Activated CD4-positive, CD25-positive, alpha-beta regulatory T cell (primary cell): ENCODE results near the gene SDCCAG8.
A peak's percentile ranks its signal among the peaks of the same experiment; 100 is the strongest.

Experiments used
- DNase-seq, 4 experiments: peaks; one replicate each; lab custom pipeline; 2025; lab: John Stamatoyannopoulos, UW

The SDCCAG8 gene

DNA sequence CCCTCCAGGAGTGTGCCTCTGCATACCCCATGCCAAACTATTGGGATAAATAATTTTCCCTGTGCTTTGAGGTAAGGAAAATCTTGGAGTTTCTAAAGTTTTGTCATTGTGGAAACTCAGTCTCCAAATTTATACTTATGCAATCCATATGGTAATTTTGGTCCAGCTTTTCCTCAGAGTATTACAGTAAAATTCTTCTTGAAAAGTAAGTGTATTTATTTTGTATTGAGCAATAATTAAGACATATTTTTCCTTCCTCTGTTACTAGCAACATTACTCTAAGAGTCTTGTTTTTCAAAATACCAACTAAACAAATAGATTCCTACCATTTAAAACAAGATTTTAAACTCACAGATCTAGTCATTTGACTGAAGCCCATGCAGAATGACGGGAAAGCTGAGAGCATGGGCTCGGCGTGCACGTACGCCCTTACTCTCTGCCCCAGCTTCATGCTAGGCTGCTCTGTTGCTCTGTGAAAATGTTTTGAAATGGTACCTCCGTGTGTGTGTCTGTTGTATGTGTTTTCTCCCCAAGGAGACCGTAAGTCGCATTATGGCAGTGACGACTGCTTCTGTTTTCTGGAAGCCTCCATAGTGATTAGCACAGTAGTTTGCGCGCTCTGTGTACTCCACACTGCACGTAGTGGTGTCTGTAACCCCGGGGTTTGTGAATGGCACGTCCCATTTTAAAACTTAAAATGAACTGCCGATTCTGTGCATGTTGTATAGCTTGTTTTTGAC, 165.3 kb downstream of the SDCCAG8 start:
- DNase-seq = no peak

DNA sequence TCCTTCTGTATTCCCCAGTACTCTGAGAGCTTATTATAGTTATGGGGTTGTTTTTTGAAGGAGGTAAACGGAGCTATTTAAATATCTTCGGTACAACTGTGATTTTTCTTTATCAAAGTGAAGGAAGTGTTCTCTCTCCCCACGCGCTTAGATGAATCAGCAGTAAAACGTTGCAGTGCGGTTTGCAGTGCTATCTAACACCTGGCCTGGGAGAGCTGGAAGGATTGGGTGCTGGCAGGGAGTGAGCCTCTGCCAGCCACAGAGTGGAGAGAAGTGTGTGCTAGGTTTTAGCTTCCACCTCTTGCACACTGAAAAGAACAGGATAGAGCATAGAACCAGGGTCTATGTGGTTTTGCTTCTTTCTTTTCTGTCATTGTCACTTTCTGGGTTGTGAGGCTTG, 165.9 kb downstream of the SDCCAG8 start:
- DNase-seq = peak in 1 of 4 experiments; percentile 4

DNA sequence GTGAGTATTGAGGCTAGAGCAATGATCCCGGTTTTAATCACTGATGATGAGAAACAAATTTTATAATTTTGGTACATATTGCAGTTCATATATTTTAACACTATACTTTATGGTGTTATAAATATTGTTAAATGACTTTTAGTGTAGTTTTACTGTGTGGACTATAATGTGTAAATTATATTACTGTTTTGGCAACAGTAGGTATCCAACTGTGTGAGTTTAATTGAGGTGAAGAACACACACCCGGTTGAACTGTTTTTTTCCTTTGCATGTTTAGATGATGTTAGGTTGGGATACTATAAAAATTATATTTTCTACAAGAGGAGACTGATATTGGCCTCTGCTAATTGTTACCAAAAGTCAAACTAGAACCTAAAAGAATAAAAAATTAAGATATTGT, 166.5 kb downstream of the SDCCAG8 start:
- DNase-seq = no peak

DNA sequence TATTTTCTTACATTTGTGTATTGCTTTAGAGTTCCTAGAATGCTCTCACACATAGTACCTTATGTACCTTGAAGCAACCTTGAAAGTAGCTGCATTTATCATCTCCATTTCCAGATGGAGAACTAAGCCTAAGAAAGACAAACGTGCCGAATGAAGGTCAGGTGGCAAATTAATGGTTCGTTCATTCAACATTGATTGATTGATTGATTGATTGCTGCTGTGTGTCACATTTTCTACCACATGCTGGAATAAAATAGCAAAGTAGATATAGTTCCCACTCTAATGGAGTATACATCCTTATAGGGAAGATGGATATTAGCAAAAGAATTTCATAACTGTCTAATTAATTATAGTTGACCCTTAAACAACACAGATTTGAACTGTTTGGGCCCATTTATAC, 172.2 kb downstream of the SDCCAG8 start:
- no peak for DNase-seq

DNA sequence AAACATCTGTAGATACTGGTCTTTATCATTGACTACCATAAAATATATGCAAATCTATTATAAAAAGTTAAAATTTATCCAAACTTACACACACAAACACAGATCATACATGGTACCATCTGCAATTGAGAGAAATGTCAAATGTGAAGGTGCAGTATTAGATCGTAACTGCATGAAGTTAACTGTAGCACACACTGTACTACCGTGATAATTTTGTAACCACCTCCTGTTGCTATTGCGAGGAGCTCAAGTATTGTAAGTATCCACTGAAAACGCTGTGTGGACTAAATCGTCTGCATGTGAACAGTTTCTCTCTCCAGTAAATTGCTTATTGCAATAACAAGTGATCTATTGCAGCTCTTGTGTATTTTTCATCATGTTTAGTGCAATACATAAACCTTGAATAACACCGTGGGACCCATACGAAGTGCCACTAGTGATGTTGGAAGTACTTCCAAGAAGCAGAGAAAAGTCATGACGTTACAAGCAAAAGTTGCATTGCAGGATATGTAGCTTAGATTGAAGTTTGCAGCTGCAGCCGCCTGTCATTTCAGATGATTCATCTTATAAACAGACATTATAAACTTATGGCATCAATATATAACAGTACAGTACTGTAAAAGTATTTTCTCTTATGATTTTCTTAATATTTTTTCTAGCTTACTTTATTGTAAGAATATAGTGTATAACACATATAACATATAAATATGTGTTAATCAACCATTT, 172.9 kb downstream of the SDCCAG8 start:
- no peak for DNase-seq

DNA sequence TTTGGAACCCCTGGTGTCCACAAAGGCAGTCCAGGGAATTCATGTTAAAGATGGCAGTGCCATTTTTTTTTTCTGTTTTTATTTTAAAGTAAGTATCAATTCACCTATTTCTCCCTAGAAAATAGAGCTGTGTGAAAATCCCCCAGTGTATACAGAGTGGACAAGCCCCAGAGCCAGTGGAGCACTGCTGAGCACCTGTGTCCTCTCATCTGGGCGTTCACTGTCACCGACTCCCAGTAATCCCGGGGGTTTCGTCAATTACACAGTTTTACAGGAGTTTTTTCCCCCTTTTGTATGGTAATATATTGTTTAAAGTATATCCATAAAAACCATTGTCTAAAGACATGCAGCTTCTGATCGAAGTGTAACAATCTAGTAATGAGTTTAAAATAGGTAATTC, 175.8 kb downstream of the SDCCAG8 start:
- no peak for DNase-seq

DNA sequence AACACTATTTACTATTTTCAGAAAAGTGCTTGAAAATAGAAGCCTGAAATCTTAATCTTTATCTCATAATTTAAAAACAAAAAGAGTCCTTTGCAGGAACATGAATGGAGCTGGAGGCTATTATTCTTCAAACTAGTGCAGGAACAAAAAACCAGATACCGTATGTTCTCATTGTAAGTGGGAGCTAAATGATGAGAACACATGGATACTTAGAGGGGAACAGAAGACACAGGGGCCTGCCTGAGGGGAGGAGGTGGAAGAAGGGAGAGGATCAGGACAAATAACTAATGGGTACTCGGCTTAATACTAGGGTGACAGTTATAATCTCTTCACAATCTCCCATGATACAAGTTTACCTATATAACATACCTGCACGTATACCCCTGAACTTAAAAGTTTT, 176.3 kb downstream of the SDCCAG8 start:
- no peak for DNase-seq

DNA sequence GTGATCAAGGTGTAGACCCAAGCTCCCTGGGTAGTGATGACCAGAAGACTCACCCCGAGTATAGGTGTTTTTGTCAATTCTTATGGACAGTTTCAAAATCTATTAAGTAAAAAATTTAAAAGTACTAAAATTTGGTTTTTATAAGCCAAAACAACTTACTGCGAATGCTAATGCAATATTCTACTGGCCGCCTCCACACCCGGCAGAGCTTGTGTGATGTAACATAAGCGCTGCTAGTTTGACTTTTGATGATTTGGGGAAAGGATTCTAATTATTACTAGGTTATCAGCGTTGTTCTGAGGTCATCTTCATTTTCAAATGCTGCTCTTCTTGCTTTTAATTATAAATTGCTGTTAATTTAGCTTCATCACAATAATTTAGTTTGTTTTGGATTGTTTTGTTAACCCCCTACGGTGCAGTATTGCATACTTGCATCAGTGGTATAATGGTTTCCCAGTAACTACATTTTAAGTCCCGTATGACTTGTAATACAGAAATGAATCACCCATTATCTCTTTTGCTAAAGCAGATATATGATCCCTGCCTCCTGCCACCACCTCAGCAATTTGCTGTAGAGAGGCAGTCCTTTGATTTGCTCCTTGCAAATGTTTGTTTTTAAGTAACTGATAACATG, 178.0 kb downstream of the SDCCAG8 start:
- no peak for DNase-seq

DNA sequence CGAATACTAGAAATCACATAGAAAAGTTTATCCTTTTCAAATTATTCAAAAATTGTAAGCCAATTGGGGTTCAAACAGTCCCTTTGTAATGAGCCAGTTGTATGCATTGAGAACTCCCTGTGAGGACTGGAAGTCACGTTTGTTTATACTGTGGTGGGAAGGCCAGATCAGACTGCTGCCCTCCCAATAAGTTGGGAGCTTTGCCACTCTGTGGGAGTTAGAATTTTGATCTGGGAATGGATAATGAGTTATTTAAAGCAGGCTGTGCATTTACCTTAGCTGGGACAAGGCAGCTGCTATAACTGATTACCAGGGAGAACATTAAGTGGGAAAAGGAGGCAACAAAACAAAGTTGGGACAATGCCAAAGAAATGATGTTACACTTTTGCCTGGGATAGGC, 178.8 kb downstream of the SDCCAG8 start:
- no peak for DNase-seq

DNA sequence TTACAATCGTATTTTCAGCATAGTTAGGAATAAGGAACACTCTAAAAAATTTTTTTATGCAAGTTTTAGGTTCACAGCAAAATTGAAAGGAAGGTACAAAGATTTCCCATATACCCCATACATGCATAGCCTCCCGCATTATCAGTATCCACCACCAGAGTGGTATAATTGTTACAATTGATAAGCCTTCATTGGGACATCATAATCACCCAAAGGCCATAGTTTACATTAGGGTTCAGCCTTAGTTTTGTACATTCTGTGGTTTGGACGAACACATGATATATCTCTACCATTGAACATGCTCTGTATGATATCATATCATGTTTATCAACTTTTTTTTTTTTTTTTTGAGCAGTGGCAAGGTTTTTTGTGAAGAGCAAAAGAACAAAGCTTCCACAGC, 180.0 kb downstream of the SDCCAG8 start:
- DNase-seq = no peak

DNA sequence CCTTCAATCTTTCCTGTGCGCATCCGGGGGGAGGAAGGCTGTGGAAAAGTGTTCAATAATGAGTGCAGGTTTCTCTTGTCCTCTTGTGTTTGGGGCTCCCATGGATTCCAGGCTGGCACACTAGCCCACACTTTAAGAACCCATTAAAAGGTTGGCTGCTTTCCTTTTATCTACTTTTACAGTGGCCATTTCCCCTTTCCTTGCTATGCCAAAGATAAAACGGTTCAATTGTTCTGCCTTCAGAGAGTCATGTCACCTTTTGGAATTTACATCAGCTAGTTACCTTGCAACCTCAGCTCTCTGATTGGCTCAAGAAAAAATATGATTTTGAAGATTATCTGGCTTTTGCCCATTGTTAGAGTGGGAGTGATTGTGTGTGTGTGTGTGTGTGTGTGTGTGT, 182.3 kb downstream of the SDCCAG8 start:
- DNase-seq = no peak

DNA sequence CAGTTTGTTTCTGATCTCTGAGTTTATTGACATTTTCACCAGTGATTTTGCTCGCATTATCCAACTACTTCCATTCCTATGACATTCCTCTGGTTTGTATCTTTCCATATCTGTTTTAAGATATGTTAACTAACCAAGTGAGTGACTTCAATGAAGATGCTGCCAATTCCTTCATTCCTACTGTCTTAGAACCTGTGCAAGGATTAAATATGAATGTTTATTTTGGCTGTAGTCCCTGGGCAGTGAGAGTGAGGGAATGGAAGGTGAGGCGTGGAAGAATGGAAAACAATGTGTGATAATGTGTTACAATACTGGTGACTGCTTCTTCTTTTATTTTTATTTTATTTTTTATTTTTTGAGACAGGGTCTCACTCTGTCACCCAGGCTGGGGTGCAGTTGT, 183.0 kb downstream of the SDCCAG8 start:
- DNase-seq = no peak

DNA sequence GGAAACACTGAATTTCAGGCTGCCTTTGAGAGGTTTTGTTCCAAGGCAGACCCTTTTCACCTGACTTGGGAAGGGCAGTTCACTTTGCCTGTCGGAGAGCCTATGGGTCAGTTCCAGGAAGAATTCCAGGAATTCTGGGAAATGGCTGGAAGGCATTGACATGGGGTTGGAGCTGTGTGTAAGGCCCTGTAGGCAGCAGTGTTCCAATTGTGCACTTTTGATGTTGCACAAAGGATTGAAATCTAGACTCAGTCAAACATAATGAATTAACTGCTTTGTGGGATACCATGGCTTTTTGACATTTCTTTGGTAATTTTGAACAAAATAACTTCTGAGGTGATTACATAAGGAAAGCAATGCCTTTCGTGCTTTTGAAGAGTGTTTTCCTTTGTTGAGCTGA, 184.6 kb downstream of the SDCCAG8 start:
- no peak for DNase-seq

DNA sequence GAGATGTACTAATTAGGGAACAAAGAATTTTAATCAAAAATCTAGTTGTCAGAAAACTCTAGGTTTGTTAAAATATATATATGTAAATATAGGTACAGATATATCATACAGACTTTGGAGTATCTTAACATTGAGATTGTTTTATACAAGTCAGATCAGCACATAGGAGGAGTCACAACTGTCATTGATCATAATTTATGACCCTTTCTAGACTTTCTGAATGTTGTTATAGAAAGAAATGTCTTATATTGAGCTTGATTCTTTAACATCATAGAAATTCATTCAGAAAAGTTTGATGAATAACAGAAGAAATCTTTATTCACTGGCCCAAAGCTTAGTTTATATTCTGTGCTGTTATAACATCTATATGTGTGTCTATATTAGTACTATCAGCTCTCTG, 185.8 kb downstream of the SDCCAG8 start:
- DNase-seq = no peak

DNA sequence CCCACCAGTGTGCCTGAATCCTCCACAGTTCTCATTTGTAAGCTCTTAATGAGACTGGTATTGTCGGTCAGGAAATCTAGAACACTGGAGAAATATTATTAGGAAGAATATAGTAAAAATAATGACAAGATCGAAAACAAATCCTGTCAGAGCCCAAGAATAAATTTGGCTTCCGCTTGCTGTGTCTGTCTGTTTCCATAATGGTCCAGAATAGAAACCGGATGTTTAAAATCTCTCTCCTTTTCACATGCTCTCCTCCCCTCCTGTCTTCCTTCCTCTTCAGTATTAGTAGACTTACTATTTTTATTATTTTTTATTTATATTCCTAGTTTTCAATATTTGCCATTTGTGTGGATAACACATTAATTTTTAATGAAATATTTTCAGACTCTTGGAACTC, 187.7 kb downstream of the SDCCAG8 start:
- no peak for DNase-seq

DNA sequence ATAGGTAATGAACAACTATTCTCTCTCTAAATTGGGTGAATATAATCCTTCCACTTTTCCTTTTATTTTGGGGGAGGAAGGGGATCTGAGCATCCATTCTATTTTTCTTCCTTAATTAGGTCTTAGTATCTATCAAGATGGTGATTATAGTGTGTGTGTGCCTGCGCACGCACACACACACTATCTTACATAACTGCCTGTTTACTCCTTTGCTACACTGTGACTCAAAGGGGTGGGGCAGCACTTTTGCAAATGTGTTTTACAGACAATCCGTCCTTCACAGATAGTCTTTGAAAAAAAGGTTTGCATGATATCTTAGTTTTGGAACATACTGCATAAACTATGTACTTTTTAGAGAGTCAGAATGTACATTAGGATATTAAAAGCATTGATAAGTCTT, 191.5 kb downstream of the SDCCAG8 start:
- no peak for DNase-seq

DNA sequence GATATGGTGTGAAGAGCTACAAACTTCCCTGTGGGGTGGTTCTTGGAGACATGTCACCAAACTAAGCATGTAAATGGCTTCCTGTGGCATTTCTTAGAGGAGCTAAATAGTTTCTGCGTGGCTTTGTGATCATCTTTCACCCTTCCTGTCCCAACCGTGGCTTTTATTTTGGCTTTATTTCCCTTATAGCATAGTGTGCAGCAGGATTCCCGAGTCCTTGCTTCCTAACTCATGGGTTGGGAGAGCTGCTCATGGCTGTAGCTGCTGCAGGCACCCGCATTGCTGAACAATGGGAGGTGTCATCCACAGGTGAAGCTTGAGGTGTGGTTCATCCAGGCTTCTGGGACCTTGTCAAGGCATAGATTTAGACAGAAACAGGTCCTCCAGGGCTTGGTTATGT, 192.0 kb downstream of the SDCCAG8 start:
- no peak for DNase-seq

DNA sequence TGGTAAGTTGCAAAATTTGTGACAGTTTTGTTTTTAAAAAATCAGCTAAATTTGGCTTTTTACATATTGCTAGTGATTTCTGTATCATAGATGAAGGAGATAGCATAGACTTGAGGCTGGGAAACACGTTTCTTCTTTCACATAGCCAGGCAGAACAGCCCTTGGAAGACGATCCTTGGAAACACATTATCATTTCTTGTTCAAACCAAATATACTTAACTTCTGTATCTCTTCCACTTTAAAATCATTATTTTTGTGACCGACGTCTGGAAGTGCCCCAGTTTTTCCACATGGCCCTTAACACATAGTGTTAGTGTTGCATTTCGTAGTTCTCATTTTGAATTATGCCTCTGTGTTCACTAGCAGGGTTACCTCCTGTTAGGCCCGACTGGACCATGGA, 193.5 kb downstream of the SDCCAG8 start:
- no peak for DNase-seq

DNA sequence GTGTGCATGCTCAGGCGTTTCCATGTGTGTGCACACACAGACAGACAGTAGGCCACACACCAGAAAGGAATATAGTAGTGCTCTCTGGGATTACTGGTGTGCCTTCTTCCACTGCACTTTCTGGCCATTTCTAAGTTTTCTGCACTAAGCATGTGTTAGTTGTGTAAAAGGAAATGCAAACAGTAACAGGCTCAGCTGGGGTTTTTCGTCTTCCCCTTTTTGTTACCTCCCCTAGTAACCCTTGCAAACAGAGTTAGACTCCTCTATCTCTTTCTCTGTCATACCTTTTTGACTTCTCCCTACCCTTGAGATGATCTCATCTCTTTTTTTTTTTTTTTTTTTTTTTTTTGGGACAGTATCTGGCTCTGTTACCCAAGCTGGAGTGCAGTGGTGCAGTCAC, 196.3 kb downstream of the SDCCAG8 start:
- DNase-seq = no peak

DNA sequence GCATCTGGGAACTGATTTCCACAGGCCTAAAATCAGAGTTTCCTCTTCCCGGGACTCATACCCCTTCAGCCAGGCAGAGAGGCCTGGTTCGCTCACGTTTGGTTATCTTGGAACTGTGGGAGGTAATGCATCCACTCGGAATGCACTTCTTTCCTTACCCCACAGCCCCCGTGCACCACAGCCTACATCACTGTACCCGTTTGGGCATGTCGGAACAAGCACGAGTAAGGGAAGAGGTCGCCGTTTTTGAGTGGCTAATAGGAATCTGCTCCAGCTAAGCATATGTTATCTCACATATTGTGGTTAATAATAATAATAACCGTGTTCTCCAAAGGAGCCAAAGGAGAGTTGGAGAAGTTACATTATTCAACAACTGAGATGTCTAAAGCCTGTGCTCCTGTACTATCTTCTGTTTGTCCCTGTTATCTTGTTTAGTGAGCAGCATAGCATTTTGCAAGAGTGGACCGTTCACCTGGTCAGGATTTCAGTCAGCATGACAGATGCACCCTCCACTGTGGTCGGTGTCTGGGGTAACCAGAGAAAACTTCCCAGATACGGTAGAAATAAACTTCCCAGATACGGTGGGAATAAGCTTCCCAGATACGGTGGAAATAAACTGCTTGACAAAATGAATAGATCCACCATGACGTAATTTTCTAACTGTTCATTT, 198.6 kb downstream of the SDCCAG8 start:
- DNase-seq = no peak

DNA sequence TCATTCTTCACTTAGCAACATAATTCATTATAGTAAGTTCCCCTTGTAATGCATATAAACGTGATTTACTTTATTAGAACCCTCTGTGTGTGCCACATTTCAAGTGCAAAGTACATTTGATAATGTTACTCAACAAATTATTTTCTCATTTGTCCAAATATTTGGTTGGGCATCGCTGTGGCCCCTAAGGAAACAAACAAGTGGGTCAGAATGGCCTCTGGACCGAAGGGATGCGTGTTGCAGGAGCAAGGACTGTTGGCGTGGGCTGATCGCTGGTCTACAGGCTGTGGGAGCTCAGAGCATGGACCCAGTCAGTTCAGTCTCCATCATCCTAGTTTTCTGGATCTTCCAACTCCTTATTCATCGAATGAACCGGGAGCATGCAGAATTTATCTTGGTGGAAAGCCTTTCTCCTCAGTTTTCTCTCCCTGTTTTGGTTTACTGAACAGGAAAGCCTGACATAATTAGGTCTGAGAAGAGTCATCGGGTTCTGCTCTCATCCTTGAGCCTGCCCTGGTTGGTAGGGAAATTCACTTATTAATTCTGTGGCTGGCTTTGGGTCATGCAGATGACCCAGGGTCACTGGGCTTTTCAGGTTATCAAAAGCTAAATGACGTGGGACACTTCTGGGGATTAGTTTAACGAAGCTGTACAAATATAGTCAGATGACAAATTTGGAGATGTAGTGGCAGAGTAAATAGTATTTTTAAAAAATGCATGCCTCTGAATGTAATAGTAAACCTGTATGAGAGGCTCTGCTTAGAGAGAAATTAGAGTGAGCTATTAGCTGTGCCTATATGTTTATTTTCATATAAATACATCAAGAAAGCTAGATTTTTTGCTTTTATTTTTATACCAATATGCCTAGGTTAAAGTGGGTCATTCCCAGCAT, 200.2 kb downstream of the SDCCAG8 start:
- no peak for DNase-seq
